ENCODE data around the gene LANCL2.

Gene LANCL2

GRCh38 chr7:55472928-55473725, 108.0 kb downstream of the LANCL2 start:
- DNase-seq (ENCODE audit: insufficient read length, low spot score): no peak
- TF ChIP-seq POU2F2 (IDR thresholded peaks at IDR 0.05; ENCODE audit: low read depth, low read length): no peak
- no peak for TF ChIP-seq POLR2AphosphoS5 (IDR thresholded peaks at IDR 0.05; ENCODE audit: low read depth, low read length)
- no peak for TF ChIP-seq POLR2A (IDR thresholded peaks at IDR 0.05; ENCODE audit: low read depth, low read length)
- no peak for TF ChIP-seq PAX5 (IDR thresholded peaks at IDR 0.05; ENCODE audit: insufficient read depth, low read length, severe bottlenecking)
- TF ChIP-seq SPI1 (IDR thresholded peaks at IDR 0.05; ENCODE audit: low read depth, low read length): no peak
- no peak for TF ChIP-seq TAF1 (IDR thresholded peaks at IDR 0.05; ENCODE audit: low read depth, low read length)
- FAIRE-seq: no peak

- DNase-seq (ENCODE audit: insufficient read length, low spot score) (no peak), FAIRE-seq (no peak)
- TF ChIP-seq PAX5 (IDR thresholded peaks at IDR 0.05; ENCODE audit: insufficient read depth, low read length, severe bottlenecking) (no peak), POLR2A (IDR thresholded peaks at IDR 0.05; ENCODE audit: low read depth, low read length) (no peak), TAF1 (IDR thresholded peaks at IDR 0.05; ENCODE audit: low read depth, low read length) (no peak), SPI1 (IDR thresholded peaks at IDR 0.05; ENCODE audit: low read depth, low read length) (no peak), POU2F2 (IDR thresholded peaks at IDR 0.05; ENCODE audit: low read depth, low read length) (no peak), POLR2AphosphoS5 (IDR thresholded peaks at IDR 0.05; ENCODE audit: low read depth, low read length) (no peak)
These were observed 108.8 kb downstream of the LANCL2 start for GRCh38 chr7:55473932-55474331.

GRCh38 chr7:55474944-55475854, 110.1 kb downstream of the LANCL2 start:
- DNase-seq (ENCODE audit: insufficient read length, low spot score) (no peak), FAIRE-seq (no peak)
- no peak for TF ChIP-seq TAF1 (IDR thresholded peaks at IDR 0.05; ENCODE audit: low read depth, low read length)
- no peak for TF ChIP-seq POU2F2 (IDR thresholded peaks at IDR 0.05; ENCODE audit: low read depth, low read length)

GRCh38 chr7:55475855-55476803, 111.0 kb downstream of the LANCL2 start:
- DNase-seq (ENCODE audit: insufficient read length, low spot score): no peak
- no peak for FAIRE-seq
- TF ChIP-seq POU2F2 (IDR thresholded peaks at IDR 0.05; ENCODE audit: low read depth, low read length) (no peak), POLR2AphosphoS5 (IDR thresholded peaks at IDR 0.05; ENCODE audit: low read depth, low read length) (no peak), PAX5 (IDR thresholded peaks at IDR 0.05; ENCODE audit: insufficient read depth, low read length, severe bottlenecking) (no peak), SPI1 (IDR thresholded peaks at IDR 0.05; ENCODE audit: low read depth, low read length) (no peak), POLR2A (IDR thresholded peaks at IDR 0.05; ENCODE audit: low read depth, low read length) (no peak), TAF1 (IDR thresholded peaks at IDR 0.05; ENCODE audit: low read depth, low read length) (no peak)

GRCh38 chr7:55476852-55477780, 112.0 kb downstream of the LANCL2 start:
- no peak for TF ChIP-seq POU2F2 (IDR thresholded peaks at IDR 0.05; ENCODE audit: low read depth, low read length)
- TF ChIP-seq TAF1 (IDR thresholded peaks at IDR 0.05; ENCODE audit: low read depth, low read length): no peak
- no peak for TF ChIP-seq SPI1 (IDR thresholded peaks at IDR 0.05; ENCODE audit: low read depth, low read length)
- no peak for TF ChIP-seq PAX5 (IDR thresholded peaks at IDR 0.05; ENCODE audit: insufficient read depth, low read length, severe bottlenecking)
- no peak for TF ChIP-seq POLR2AphosphoS5 (IDR thresholded peaks at IDR 0.05; ENCODE audit: low read depth, low read length)
- TF ChIP-seq POLR2A (IDR thresholded peaks at IDR 0.05; ENCODE audit: low read depth, low read length): no peak
- DNase-seq (ENCODE audit: insufficient read length, low spot score) (no peak), FAIRE-seq (no peak)

- no peak for FAIRE-seq
- TF ChIP-seq SPI1 (IDR thresholded peaks at IDR 0.05; ENCODE audit: low read depth, low read length) (no peak), PAX5 (IDR thresholded peaks at IDR 0.05; ENCODE audit: insufficient read depth, low read length, severe bottlenecking) (no peak), POLR2AphosphoS5 (IDR thresholded peaks at IDR 0.05; ENCODE audit: low read depth, low read length) (no peak), POU2F2 (IDR thresholded peaks at IDR 0.05; ENCODE audit: low read depth, low read length) (no peak), POLR2A (IDR thresholded peaks at IDR 0.05; ENCODE audit: low read depth, low read length) (no peak), TAF1 (IDR thresholded peaks at IDR 0.05; ENCODE audit: low read depth, low read length) (no peak)
- no peak for DNase-seq (ENCODE audit: insufficient read length, low spot score)
These were observed 112.7 kb downstream of the LANCL2 start for GRCh38 chr7:55477781-55478374.

GRCh38 chr7:55478700-55479099, 113.6 kb downstream of the LANCL2 start:
- no peak for DNase-seq (ENCODE audit: insufficient read length, low spot score)
- no peak for FAIRE-seq
- TF ChIP-seq PAX5 (IDR thresholded peaks at IDR 0.05; ENCODE audit: insufficient read depth, low read length, severe bottlenecking) (no peak), POLR2AphosphoS5 (IDR thresholded peaks at IDR 0.05; ENCODE audit: low read depth, low read length) (no peak), POLR2A (IDR thresholded peaks at IDR 0.05; ENCODE audit: low read depth, low read length) (no peak), SPI1 (IDR thresholded peaks at IDR 0.05; ENCODE audit: low read depth, low read length) (no peak), POU2F2 (IDR thresholded peaks at IDR 0.05; ENCODE audit: low read depth, low read length) (no peak), TAF1 (IDR thresholded peaks at IDR 0.05; ENCODE audit: low read depth, low read length) (no peak)
